HL-60 (cell line): ENCODE results near the gene GRM4.

Experiments used
- DNase-seq, 2 experiments: peaks; one replicate each; pipeline ENCODE4 v3.0.0-alpha.2; 2010 to 2020; ENCODE audit warnings: low read depth in 1 of 2, low spot score in 1 of 2
- H3K27ac ChIP-seq: fragments of 250-450 bp; sonication (Bioruptor Pico); replicated peaks from 2 replicates; pipeline ENCODE4 v1.5.1; 2020; ENCODE audit warnings: mild to moderate bottlenecking, moderate library complexity
- H3K27me3 ChIP-seq: fragments of 250-450 bp; sonication (Bioruptor Pico); 2 replicates; pipeline ENCODE4 v1.5.1; 2021; ENCODE audit warnings: mild to moderate bottlenecking, moderate library complexity; ENCODE audit not compliant: insufficient read depth, poor library complexity, severe bottlenecking
- H3K4me3 ChIP-seq: replicated peaks from 2 replicates; pipeline ENCODE4 v1.5.1; 2011; ENCODE audit warnings: mild to moderate bottlenecking, control low read depth, low read length; ENCODE audit not compliant: insufficient read depth
- CTCF ChIP-seq: IDR thresholded peaks from one replicate; pipeline ENCODE4 v1.5.1; 2011; ENCODE audit warnings: low read length, control low read depth, inconsistent platforms; ENCODE audit not compliant: insufficient read depth
- GABPA ChIP-seq: IDR thresholded peaks from 2 replicates; pipeline ENCODE4 v1.6.1; 2012; ENCODE audit warnings: low read depth
- POLR2AphosphoS5 ChIP-seq: IDR thresholded peaks from 2 replicates; pipeline ENCODE4 v1.6.1; 2012; ENCODE audit warnings: low read depth
- REST ChIP-seq: IDR thresholded peaks from 2 replicates; pipeline ENCODE4 v1.6.1; 2012; ENCODE audit warnings: low read depth; ENCODE audit not compliant: insufficient replicate concordance
- SPI1 ChIP-seq: IDR thresholded peaks from 2 replicates; pipeline ENCODE4 v1.6.1; 2012; ENCODE audit warnings: low read depth, mild to moderate bottlenecking, borderline replicate concordance

The GRM4 gene

DNA sequence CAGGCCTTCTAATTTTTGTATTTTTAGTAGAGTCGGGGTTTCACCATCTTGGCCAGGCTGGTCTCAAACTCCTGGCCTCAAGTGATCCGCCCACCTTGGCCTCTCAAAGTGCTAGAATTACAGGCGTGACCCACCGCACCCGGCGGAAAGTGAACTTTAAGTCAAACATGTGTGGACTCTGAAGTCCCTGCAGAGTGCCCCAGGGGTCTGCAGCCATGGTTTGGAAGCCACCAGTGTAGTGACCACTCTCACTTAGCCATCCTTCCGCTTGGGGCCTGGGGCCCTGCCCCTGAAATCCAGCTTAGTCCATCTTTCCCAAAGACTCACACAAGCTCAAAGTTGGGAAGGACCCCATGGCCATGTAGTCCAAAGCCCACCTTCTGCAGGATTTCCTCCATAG, 164.5 kb downstream of the GRM4 start:
- H3K27me3 ChIP-seq, result peaks cover 4% of the 10 kb centered on the region
- no peak for DNase-seq
- TF ChIP-seq CTCF (no peak), POLR2AphosphoS5 (no peak), SPI1 (no peak), REST (no peak), GABPA (no peak)
- no peak overlapping the region for H3K27ac ChIP-seq
- no peak overlapping the region for H3K4me3 ChIP-seq

GRCh38 chr6:33980176-33981175, 165.4 kb downstream of the GRM4 start:
- no peak overlapping the region for H3K27ac ChIP-seq

More at GRCh38 chr6:33980176-33981175, 165.4 kb downstream of the GRM4 start:
- H3K4me3 ChIP-seq, result no peak overlapping the region
- no peak for DNase-seq
- TF ChIP-seq REST (no peak), GABPA (no peak), POLR2AphosphoS5 (no peak), SPI1 (no peak), CTCF (no peak)
- H3K27me3 ChIP-seq, result peaks cover 12% of the 10 kb centered on the region
